Activated CD4-positive, alpha-beta T cell treated with anti-CD3 and anti-CD28 coated beads, Interleukin-2, amount 50 U/mL, for 16 hours (primary cell): Measurements from ENCODE around the gene PODXL2.
"Not testable (repeated sequence)": the region's sequence is repeated elsewhere in the genome, so short reads cannot be mapped to it uniquely, and the experiment has no call there.

Experiments used
- DNase-seq: peaks from one replicate; pipeline ENCODE4 v3.0.0-alpha.2; 2020

The PODXL2 gene

GRCh38 chr3:127677541-127678314, 48.7 kb downstream of the PODXL2 start:
- DNase-seq = no peak

DNA sequence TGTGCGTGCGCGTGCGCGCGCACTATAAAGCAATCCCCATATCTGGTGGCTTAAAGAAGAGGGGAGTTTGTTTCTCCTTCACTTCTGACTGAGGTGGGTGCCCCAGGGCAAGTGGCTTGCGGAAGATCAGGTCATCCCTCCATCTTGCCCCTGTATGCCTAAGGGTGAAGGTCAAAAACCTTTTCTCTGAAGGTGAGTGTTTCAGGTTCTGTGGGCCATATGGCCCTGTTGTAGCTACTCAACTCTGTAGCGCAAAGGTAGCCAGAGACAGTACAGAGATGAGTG, 49.3 kb downstream of the PODXL2 start:
- DNase-seq = no peak

DNA sequence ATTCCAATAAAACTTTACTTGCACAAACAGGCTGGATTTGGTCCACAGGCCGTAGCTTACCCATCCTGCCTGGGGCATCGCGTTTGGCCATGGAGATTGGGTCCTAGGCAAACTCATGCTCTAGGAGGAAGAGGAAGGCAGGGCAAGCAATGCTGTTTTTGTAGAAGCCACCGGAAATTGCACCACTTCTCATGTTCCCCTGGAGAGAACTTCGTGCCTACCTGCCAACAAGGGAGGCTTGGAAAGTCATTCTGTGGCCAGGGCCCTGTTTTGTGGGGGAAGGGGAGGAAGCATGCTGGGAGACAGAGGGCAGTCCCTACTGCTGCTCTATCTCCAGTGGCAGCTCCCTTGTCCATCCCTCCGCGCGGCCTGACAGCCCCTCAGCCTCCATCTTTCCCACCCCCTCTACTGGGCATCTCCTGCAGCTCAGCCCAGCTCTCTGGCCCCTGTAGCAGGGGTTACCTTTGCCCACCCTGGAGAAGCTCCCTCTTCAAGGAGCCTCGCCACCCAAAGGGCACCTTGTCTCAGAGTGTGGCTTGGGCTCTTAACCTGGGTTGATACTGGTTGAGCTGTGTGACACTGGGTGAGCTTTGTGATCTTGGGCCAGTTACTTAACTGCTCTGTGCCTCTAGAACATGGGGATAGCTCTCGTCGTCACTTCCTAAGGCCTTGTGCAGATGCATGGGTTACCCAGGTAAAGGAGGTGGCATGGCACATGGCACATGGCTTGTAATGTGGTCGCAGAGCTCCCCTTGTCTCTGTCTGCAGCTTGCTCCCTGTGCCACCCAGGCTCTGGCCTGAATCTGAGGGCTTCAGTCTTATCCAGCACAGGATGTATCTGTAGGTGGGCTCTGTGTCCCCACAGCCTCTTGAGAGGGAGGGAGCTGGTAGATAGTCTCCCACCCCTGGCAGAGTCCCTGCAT, 49.9 kb downstream of the PODXL2 start:
- no peak for DNase-seq

- DNase-seq = no peak
These were observed 50.7 kb downstream of the PODXL2 start for GRCh38 chr3:127679534-127680145.

DNA sequence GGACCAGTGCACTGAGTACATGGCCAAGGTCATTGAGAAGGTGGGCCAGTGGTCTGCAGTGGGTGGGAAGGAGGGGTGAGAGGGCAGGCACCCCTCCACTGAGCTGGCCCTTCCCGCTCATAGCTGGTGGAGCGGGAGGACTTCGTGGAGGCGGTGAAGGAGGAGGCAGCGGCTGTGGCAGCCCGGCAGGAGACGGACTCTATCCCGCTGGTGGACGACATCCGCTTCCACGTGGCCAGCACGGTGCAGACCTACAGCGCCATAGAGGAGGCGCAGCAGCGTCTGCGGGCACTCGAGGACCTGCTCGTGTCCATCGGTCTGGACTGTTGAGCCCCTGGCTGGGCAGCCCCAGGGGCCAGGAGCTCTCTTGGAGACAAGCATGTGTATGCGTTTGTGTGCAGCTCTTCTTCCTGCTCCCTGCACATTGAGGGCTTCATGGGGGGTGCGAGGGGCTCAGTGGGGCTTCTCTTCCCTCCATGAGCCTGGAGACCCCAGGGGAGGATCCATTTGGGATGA, 51.2 kb downstream of the PODXL2 start:
- no peak for DNase-seq

- no peak for DNase-seq
These were observed 51.8 kb downstream of the PODXL2 start for GRCh38 chr3:127680798-127681221.

- DNase-seq = not testable (repeated sequence)
These were observed 53.2 kb downstream of the PODXL2 start for GRCh38 chr3:127682175-127682554.

GRCh38 chr3:127682561-127682960, 53.6 kb downstream of the PODXL2 start:
- DNase-seq = no peak

- no peak for DNase-seq
These were observed 56.1 kb downstream of the PODXL2 start for GRCh38 chr3:127684871-127685707.

DNA sequence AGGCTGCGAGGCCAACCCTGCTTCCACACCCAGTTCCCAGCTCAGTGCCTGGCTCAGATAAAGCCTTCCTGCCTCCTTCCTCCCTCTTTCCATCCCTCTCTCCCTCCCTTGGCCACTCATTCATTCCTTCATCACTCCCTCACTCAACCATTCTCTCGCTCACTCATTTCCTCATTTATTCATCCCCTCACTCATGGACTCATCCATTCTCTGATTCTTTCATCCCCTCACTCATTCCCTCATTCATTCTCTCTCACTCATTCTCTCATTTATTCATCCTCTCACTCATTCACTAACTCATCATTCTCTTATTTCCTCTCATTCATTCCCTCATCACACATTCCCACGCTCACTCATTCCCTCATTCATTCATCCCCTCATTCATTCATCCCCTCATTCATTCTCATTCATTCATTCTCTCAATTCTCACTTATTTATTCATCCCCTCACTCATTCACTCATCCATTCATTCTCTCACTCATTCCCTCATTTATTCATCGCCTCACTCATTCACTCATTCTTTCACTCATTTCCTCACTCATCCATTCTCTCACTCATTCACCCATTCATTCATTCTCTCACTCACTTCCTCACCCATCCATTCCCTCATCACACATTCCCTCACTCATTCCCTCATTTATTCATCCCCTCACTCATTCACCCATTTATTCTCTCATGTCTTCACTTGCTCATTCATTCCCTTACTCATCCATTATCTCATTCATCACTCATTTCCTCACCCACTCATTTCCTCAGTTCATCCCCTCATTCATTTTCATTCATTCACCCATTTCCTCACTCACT, 56.9 kb downstream of the PODXL2 start:
- no peak for DNase-seq

- no peak for DNase-seq
These were observed 57.5 kb downstream of the PODXL2 start for GRCh38 chr3:127686512-127686894.

- no peak for DNase-seq
These were observed 58.3 kb downstream of the PODXL2 start for GRCh38 chr3:127687228-127687737.

DNA sequence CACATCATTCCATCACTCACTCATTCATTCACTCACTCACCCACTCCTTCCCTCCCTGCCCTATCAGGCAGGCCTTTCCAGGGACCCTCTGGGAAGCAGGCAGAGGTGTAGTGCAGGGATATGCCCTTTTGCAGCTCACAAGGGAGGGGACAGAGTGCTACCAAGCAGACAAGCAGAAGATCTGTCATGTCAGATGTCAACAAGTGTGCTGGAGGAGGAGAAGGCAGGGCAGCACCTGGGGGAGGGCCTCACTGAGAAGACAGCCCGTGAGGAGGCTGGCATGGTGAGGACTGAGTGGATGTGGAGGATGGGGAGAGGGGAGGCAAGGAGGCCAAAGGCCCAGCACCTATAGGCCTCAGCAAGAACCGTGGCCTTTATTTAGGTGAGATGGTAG, 59.0 kb downstream of the PODXL2 start:
- DNase-seq = no peak

- DNase-seq = no peak
These were observed 59.7 kb downstream of the PODXL2 start for GRCh38 chr3:127688416-127689265.

GRCh38 chr3:127689266-127689860, 60.4 kb downstream of the PODXL2 start:
- no peak for DNase-seq

GRCh38 chr3:127690106-127690505, 61.1 kb downstream of the PODXL2 start:
- DNase-seq = no peak

DNA sequence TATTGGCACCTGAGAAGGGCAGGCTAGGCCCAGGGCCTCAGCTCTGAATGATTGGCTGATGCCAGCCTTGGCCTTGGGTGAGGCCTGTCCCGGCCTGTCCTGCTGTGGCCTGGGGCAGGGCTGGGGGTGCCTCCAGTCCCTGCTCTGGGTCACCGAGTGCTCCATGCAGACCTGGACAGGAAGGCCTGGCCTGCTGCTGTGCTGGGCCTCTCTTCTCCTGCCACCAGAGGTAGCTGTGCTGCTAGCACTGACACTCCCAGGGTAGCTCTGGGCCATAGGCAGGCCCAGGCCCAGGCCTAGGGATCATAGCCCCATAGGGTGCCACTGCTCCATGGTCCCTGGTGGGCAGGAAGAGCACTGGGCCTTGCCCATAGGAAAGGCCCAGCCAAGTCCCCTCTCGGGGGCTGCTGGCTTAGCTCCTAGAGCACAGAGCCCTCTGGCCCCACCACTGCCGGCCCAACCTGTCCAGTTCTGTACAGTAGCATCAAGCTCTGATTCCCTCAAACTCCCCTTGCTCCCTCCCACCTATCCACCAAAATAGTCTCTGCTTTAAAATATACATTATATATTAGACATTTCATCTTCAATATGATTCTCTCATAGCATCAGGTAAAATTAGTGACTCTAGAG, 62.0 kb downstream of the PODXL2 start:
- DNase-seq = no peak

DNA sequence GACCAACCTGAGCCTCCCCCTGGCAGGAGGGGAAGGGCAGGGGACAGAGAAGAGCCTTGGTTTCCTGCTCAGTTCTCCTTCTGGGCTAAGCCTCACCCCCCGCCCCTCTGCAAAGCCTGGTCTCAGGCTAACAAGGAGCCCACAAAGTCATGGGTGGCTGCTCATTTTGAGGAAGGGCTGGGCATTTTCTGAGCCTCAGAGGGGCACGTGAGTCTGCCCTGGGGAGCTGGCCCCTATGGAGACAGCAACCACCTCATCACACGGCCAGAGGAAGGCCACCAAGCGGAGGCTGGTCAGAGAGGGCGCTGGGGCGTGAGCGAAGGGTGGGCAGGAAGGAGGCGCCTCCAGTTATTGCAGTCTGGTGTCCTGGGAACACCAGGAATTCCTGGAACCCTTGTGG, 62.5 kb downstream of the PODXL2 start:
- DNase-seq = no peak

DNA sequence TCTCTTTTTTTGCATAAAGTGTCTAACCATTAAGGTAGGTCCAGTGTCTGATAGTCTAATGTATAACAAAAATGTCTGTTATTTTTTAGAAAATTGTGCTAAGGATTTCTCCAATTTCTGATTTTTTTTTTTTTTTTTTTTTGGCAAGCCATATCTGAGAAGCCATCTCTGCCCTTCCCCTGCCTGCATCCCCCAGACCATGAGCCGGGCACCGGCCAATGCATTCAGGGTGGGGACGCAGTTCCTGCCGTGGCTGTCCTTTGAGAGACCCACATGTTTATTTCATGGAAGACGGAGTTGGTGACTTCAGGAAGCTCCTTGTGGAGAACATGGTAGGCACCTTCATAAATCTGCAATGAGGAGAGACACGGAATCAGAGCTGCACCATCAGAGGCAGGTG, 63.0 kb downstream of the PODXL2 start:
- no peak for DNase-seq
